Activated CD4-positive, alpha-beta T cell treated with anti-CD3 and anti-CD28 coated beads for 24 hours (primary cell): ENCODE data around the gene OPN1SW.

Experiments used
- DNase-seq, 2 donors: peaks; one replicate each; pipeline ENCODE4 v3.0.0-alpha.2; 2020; ENCODE audit warnings: low read depth in 2 of 2

Gene OPN1SW

DNA sequence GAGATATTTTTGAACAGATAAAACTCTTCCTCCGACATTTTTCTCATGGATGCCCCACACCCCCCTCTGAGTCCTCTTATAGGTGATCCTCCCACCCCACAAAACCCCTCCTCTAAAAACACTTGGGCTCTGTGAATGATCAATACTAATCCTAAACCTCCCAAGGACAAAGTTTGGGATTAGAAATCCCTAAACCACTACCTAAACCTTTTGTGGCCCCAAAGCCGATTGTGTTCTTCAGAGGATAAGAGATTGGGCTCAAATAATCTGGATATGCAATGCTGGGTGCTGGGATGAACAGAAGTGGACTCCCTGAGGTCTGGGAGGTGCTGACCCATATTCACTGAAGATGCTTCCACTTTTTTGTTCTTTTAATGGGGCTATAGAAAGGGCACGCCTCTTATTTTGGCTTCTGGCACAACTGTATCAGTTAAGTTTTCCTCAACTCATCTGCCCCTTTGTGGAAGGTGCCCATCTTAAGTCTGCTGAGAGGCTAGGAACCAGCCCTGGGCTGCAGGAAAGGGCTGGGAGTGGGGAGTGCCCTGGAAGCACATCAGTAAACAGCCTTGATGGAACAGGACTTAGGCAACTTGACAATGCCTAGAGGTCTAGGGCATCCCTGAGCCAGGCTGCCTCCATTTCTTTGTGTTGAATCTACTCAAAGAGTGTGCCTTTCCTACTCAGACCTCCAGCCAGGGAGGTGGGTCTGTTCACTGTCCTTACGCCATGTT lies at the start of gene OPN1SW:
Gene OPN1SW (minus strand): TSS at position 51 of the 731 bp plus-strand sequence. CDS start 13 bp downstream, at position 38.
- DNase-seq, result no peak

DNA sequence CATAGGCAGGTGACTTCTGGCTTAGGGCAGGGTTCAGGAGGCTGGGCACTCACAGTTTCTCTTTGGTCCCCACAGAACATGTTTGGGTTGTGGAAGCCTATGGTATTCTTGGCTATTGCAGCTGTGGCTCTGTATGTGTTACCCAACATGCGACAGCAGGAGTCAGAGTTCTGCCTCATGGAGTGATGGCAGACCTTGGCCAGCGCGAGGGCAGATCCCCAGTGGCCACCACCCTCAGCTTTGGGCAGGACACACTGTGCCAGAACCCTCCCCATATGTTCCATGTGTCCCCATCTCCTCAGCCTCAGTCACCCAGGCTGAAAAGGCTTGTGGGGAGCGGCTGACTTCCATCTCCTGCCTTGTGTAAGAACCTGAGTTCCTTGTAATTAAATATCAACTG lies 46.1 kb upstream of the OPN1SW start:
- DNase-seq, result no peak

GRCh38 chr7:128818694-128819093 lies 43.1 kb upstream of the OPN1SW start:
- no peak for DNase-seq

GRCh38 chr7:128815289-128815942 lies 39.8 kb upstream of the OPN1SW start:
- no peak for DNase-seq

- DNase-seq, result no peak
Observed at GRCh38 chr7:128814499-128814898, 38.9 kb upstream of the OPN1SW start.

GRCh38 chr7:128812514-128813168 lies 37.0 kb upstream of the OPN1SW start:
- DNase-seq, result no peak

DNA sequence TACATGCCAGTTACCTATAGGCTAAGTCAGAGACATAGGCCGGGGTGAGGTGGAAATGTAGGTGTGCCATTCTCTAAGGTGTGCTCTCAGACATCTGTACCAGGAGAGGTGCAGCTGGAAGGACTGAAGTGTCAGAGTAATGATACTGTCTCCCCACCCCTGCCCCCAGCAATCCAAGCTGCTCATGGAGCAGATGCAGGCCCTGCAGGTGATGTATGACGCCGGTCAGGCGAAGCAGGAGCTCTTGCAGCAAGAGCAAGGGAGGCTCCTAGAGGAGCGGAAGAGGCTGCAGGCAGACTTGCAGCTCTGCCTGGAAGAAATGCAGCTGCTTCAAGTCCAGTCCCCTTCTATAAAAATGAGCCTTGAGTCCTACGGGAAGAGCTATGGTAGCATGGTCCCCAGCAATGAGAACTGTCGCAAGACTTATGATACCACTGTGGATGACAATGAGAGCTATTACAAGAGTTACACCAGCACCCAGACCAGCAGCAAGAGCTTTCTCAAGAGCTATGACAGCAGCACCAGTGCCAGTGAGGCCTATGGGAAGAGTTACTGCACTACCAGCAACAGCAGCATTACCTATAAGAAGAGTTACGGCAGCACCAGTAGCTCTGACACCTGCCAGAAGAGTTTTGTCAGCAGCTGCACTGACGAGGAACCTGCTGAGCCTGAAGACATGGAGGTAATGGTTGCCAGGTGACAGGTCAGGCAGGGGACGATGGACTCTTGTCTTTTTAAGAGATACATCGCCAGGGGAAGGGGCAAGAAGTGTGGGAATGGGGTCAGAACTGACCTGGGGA lies 36.2 kb upstream of the OPN1SW start:
- no peak for DNase-seq

- DNase-seq, result no peak
Observed at GRCh38 chr7:128810997-128811396, 35.4 kb upstream of the OPN1SW start.

- no peak for DNase-seq
Observed at GRCh38 chr7:128810473-128810872, 34.9 kb upstream of the OPN1SW start.

GRCh38 chr7:128809363-128809762 lies 33.8 kb upstream of the OPN1SW start:
- no peak for DNase-seq

- DNase-seq, result no peak
Observed at GRCh38 chr7:128807191-128807590, 31.6 kb upstream of the OPN1SW start.

- DNase-seq, result no peak
Observed at GRCh38 chr7:128805225-128805624, 29.6 kb upstream of the OPN1SW start.

- DNase-seq, result no peak
Observed at GRCh38 chr7:128804484-128804883, 28.9 kb upstream of the OPN1SW start.

- DNase-seq, result no peak
Observed at GRCh38 chr7:128801667-128802418, 26.2 kb upstream of the OPN1SW start.

- DNase-seq, result no peak
Observed at GRCh38 chr7:128801003-128801402, 25.4 kb upstream of the OPN1SW start.

GRCh38 chr7:128800567-128800966 lies 25.0 kb upstream of the OPN1SW start:
- no peak for DNase-seq

GRCh38 chr7:128799451-128799850 lies 23.9 kb upstream of the OPN1SW start:
- DNase-seq, result no peak

GRCh38 chr7:128796327-128796726 lies 20.7 kb upstream of the OPN1SW start:
- DNase-seq, result no peak

- DNase-seq, result no peak
Observed at GRCh38 chr7:128795129-128795528, 19.5 kb upstream of the OPN1SW start.

GRCh38 chr7:128794436-128794835 lies 18.8 kb upstream of the OPN1SW start:
- DNase-seq, result no peak

DNA sequence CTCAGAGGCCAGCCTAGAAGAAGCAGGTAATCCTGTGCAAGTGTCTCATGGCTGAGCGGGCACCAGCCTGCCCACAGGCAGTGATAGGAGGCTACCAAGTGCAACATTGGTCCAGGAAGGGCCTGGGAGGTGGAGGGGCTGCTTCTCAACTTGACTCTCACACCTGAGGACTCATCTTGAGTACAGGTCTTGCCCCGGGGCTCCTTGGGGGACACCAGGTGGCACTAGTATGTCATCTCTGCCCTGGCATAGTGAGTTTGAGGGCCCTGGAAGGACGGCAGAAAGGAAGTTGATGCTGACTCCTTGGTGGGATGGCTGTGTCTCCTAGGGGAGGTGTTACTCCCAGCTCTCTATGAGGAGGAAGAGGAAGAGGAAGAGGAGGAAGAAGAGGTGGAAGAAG lies 18.4 kb upstream of the OPN1SW start:
- DNase-seq, result no peak
